CD4-positive, alpha-beta T cell treated with Interleukin-6 at 100 ng/mL for 8 hours (primary cell): ENCODE data around the gene FBLN1.

Experiments
- DNase-seq: peaks from one replicate; pipeline ENCODE4 v3.0.0-alpha.2; 2020; ENCODE audit warnings: mixed read lengths, low spot score

FBLN1 gene

DNA sequence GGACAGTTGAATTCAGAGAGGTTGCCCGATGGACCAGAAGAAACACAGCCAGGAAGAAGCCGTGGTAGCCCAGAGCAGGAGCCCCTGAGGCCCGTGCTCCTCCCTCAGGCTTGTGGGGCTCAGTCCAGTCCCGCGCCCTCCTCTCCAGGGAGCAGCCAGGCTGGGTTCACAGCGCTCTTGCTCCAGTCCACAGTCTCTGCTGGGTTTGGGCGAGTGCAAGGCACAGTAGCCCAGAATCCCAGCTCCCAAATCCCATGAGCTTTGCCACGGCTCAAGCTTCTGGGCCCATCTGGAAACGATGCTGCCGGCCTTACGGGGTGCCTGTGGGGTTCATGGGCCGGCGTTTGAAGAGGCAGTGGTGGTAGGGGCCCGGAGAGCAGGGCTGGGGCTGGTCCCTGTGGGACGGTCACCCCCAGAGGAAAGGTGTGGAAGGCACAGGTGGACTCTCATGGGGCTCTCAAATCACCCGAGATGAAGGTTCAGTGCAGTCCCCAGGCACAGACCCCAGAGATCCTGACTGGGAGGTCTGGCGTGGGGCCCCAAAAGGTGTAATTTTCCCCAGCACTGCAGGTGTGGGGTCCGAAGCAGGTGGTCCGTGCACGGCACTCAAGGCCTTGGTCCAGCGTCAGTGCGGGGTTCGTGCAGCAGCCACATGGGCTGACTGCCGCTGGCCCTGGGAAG lies 138.4 kb downstream of the FBLN1 start:
- DNase-seq: no peak

DNA sequence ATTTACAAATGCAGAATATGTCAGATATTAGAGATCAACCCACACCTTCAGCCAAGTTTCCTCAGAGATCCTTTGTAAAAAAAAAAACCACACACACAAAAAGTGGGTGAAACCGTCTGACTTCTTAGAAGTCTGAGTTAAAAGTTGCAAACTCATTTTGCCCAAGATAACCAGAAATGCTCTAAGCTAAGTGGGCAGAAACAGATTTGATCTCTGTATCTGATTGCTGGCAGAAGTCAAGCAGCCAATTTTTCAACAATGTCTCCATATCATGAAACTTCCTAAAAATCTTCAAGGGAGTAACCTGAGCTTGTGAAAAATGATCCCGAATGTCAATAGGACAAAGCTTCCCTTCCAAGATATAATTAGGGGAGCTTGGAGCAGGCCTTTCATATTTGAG lies 140.3 kb downstream of the FBLN1 start:
- no peak for DNase-seq

DNA sequence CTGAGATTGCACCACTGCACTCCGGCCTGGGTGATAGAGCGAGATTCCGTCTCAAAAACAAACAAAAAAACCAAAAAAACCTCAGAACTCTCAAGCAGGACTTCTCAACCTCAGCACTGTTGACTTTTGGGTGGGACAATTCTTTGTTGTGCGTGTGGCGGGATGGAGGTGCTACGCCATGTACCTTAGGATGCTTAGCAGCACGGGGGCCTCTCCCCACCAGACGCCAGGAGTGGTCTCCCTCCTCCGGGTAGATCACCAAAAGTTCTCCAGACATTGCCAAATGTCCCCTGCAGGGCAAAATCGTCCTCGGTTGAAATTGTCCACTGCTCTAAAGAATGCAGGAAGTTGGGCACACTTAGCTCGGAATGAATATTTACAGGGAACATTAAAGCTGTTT lies 142.0 kb downstream of the FBLN1 start:
- DNase-seq: no peak

DNA sequence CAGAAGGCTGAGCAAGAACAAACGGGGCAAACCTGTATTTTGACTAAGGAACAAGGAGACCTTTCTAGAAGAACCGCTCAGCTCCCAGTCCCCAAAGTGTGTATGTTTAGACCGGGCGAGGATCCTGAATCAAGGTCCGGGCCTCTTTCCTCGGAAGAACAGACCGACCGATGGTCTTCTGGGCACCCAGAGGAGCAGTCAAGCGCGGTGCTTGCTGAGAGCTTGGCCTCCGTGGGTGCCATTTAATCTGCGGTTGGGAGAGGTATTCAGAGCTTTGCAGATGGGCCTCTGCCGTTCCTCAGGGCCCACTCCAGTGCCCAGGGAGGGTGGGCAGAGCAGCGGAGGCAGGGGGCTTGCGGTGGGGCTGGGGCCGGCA lies 142.5 kb downstream of the FBLN1 start:
- DNase-seq: no peak

DNA sequence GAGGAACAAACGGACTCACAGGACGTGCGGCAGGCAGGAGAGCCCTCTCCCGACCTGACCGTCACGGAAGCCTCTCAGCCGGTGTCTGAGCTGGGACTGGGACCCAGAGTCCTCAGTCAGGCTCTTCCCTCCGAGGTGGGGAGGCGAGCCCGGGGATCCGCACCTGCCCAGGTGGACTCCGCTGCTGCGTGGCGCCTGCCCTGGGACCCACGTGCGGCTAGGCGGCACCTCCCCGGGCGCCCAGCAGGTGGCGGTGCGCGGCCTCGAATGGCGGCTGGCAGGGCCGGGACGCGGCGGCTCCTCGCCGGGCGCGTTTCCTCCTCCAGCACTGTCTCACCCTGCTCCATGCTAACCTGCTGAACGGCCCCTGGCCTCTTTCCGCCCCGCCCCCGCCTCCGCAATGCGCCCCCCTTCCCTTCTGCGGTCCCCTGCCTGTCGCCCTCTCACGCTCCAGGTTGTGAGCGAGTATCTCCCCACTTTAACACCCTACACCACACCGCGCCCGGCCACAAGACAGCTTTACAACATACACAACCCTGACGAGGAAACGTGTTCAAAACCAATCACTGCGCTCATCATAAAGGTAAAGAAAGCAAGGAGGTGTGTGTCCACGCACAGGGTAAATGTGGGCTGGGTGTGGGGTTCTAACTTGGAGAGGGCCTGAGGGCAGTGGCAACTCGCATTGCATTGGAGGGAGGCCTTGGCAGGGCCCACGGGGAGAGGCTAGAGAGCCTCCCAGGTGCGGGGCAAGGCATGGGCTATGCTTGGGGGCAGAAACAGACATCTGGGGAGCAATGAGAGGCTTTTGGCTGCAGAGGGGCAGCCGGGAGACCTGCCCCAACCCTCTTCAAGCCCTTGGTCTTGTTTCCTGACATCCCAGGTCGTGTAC lies 143.1 kb downstream of the FBLN1 start:
- DNase-seq: peak; percentile 67

DNA sequence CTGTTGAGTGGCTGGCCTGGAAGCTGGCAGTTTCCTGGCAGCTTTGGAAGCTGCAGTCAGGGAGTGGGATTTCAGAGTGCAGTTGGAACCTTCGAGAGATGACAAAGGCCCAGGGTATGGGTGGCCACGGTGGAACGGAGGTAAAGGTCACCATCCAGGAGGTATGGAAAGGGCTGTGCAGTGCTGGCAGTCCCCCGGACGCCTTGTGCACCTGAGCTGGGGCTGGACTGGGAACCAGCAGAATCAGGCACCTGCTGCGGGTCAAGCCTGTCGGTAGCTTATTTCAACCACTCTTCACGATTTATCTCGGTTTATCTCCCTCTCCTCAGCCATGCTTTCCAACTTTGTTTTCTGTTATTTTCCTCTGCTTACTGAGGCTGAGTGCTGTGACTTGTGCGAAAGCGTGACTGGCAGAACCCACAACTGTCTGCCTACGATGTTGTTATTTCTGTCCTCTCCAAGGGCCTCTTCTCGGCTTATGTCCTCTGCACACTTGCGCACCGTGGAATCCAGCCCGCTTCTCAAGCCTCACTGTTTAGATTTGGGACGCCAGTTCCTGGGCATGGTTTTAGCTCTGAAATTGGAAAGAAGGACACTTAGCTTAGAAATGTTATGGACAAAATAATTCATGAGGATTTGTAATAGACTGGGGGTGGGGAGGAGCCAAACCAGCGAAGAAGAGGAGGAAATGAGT lies 145.0 kb downstream of the FBLN1 start:
- no peak for DNase-seq

DNA sequence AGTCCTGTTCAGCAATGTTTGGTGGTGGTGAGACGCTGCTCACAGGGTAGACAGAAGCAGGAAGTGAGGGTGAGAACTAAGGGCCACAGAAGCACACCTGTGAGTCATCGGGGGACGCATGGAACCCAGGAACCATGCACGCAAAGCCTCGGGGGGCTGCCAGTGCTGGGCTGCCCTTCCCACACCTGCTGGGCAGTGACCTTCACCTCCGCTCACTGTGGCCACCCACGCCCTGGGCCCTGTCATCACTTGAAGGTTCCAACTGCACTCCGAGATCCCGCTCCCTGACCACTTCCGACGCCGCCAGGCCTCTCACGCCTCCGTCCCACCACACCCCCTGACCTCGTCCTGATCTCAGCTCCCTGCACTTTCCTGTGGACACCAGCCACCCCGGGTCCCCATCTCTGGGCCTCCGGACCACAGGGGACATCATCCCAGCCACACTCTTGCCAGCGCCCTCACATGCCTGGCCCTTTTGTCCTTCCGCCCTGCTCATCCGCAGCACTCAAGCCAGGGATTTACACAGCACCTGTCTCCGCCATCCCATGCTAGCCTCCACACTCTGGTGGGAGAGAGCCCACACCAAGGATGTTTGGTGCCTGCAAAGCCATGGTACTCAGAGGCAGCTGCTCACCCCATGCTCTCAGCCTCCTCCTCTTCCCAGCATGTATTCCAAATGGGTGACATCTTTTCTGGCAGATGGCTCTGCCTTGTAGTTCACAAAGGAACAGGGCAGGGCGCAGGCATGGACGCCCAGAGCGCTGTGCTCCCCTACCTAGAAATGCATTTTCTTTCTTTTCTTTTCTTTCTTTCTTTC lies 145.8 kb downstream of the FBLN1 start:
- DNase-seq: no peak

DNA sequence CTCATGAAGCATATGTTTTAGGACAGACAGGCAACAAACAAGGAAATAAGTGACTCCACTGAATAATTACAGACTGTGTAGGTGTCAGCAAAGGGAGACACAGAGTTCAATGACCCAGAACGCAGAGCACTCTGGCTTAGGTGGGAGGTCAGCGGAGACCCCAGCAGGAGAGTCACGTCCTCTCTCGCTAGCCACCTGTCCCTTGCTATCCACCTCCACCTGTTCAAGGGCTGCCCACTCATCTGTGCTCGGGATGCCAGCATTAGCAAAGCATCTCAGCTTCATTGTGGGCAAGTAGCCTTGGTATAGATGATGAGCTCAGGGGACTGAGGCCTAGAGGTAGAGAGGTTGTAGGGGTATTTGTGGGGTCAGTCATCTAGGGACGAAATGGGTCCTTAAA lies 147.1 kb downstream of the FBLN1 start:
- DNase-seq: no peak

DNA sequence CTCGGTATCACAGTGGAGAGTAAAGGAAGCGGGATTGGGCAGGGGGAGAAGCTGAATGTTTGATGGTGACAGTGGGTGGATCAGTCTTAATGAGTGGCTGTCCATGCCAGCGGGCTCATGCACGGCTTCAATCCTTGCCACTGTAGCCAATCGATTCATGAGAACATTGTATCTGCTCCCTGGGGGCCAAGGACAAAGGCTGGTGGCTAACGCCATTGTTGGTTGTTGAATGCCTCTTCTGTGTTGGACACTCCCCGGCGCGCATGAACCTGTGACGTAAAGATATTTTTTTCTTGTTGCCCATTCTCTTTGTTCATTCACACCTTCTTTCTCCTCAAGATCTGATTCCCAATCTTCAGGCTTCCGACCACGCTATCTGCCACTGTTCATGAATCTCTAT lies 148.0 kb downstream of the FBLN1 start:
- no peak for DNase-seq
